Measurements from ENCODE around the gene ITPKC. TPM values are rescaled to one million over a fixed set of nuclear protein-coding genes. Genes with fewer than 3 reads are reported as not detected.

ITPKC gene
- polyA plus RNA-seq, 3 donors = 2.7 to 5.7 (median 2.9) TPM

GRCh38 chr19:40716031-40716481 is 856 bp upstream of the ITPKC start:
- intact Hi-C loops (cut with micrococcal nuclease) = loop anchor here in 1 of 2 donors (2.0 kb wide), 1 partner anchor 33 kb away; no protein-coding TSS in a partner anchor
- H3K4me3 Mint-ChIP-seq = peak overlapping the region; percentile 82 to 88
- peak overlapping the region; percentile 88 for H3K9ac ChIP-seq (ENCODE audit: insufficient read depth, low read length, poor library complexity, severe bottlenecking)

GRCh38 chr19:40717325-40717879 is 490 bp downstream of the ITPKC start:
- Mint-ChIP-seq H3K4me1 (peaks cover 79% of the 10 kb centered on the region), H3K9me3 (peaks cover 0 to 3% (median 0%) of the 10 kb centered on the region in 7 donors), H3K36me3 (peaks cover 16 to 19% of the 10 kb centered on the region in 2 donors), H3K27me3 (ENCODE audit: low read depth in 3 of 3) (peaks cover 0 to 6% (median 4%) of the 10 kb centered on the region in 3 donors), H3K4me3 (peak overlapping the region; percentile 84 to 94), H3K27ac (peak overlapping the region; percentile 83 to 94 (median 87))
- Histone ChIP-seq H3K4me1 (ENCODE audit: control insufficient read depth in 1 of 2, insufficient read depth in 2 of 2, low read length in 2 of 2) (peaks cover 60 to 69% of the 10 kb centered on the region in 2 donors), H3K9me3 (replicated peaks in 1 of 2; ENCODE audit: control insufficient read depth in 1 of 2, insufficient read depth in 1 of 2, low read length in 2 of 2) (no peaks in the 10 kb centered on the region), H3K9ac (ENCODE audit: insufficient read depth, low read length, poor library complexity, severe bottlenecking) (peak overlapping the region; percentile 88), H3K27ac (ENCODE audit: low read depth in 1 of 2, low read length in 2 of 2) (peak overlapping the region; percentile 72 to 96), H3K4me3 (replicated peaks in 1 of 3; ENCODE audit: low read depth in 2 of 3, low read length in 3 of 3) (peak overlapping the region; percentile 57 to 91 (median 83)), H3K27me3 (ENCODE audit: control insufficient read depth in 2 of 2, insufficient read depth in 2 of 2, low read length in 2 of 2) (no peaks in the 10 kb centered on the region), H3K79me2 (ENCODE audit: insufficient read depth, low read length) (peaks cover 39% of the 10 kb centered on the region), H3K4me2 (replicated peaks; ENCODE audit: extremely low read depth, low read length, poor library complexity, severe bottlenecking) (peak overlapping the region; percentile 87), H4K20me1 (ENCODE audit: insufficient read depth, low read length) (peaks cover 6% of the 10 kb centered on the region), H2AFZ (ENCODE audit: insufficient read depth, low read depth, low read length, poor library complexity, severe bottlenecking) (peak overlapping the region; percentile 96), H3K36me3 (replicated peaks in 1 of 2; ENCODE audit: control insufficient read depth in 1 of 2, insufficient read depth in 2 of 2, low read length in 2 of 2) (peaks cover 0 to 11% of the 10 kb centered on the region in 2 donors)
- DNase-seq = peak in 2 of 3 donors; percentile 10 to 38
- intact Hi-C loops (cut with micrococcal nuclease) = loop anchor here in 1 of 2 donors (1.0 to 2.0 kb wide), 3 partner anchors 26 to 81 kb away; no protein-coding TSS in a partner anchor
- no peak for TF ChIP-seq CTCF (IDR thresholded peaks at IDR 0.05)
- WGBS (ENCODE audit: insufficient coverage) = 7% methylated on average over 20 of the region's 20 CpGs

More at GRCh38 chr19:40716031-40716481, 856 bp upstream of the ITPKC start:
- H3K27ac ChIP-seq (ENCODE audit: low read depth in 1 of 2, low read length in 2 of 2) = peak overlapping the region; percentile 72 to 96
- Mint-ChIP-seq H3K27ac (peak overlapping the region; percentile 92 to 98 (median 95)), H3K27me3 (ENCODE audit: low read depth in 3 of 3) (peaks cover 0 to 6% (median 5%) of the 10 kb centered on the region in 3 donors), H3K36me3 (peaks cover 18 to 27% of the 10 kb centered on the region in 2 donors), H3K9me3 (peaks cover 0 to 3% (median 0%) of the 10 kb centered on the region in 7 donors), H3K4me1 (peaks cover 69% of the 10 kb centered on the region)
- peak; percentile 48 to 88 (median 56) for DNase-seq
- H4K20me1 ChIP-seq (ENCODE audit: insufficient read depth, low read length) = no peaks in the 10 kb centered on the region
- 0% methylated on average over 5 of the region's 8 CpGs for WGBS (ENCODE audit: insufficient coverage)
- peaks cover 39% of the 10 kb centered on the region for H3K79me2 ChIP-seq (ENCODE audit: insufficient read depth, low read length)
- peak overlapping the region; percentile 87 for H3K4me2 ChIP-seq (replicated peaks; ENCODE audit: extremely low read depth, low read length, poor library complexity, severe bottlenecking)
- H2AFZ ChIP-seq (ENCODE audit: insufficient read depth, low read depth, low read length, poor library complexity, severe bottlenecking) = peak overlapping the region; percentile 96
- H3K27me3 ChIP-seq (ENCODE audit: control insufficient read depth in 2 of 2, insufficient read depth in 2 of 2, low read length in 2 of 2) = no peaks in the 10 kb centered on the region
- peak overlapping the region; percentile 57 to 91 (median 83) for H3K4me3 ChIP-seq (replicated peaks in 1 of 3; ENCODE audit: low read depth in 2 of 3, low read length in 3 of 3)
- TF ChIP-seq CTCF (IDR thresholded peaks at IDR 0.05) = no peak
- no peaks in the 10 kb centered on the region for H3K9me3 ChIP-seq (replicated peaks in 1 of 2; ENCODE audit: control insufficient read depth in 1 of 2, insufficient read depth in 1 of 2, low read length in 2 of 2)
- peaks cover 59 to 67% of the 10 kb centered on the region in 2 donors for H3K4me1 ChIP-seq (ENCODE audit: control insufficient read depth in 1 of 2, insufficient read depth in 2 of 2, low read length in 2 of 2)
- H3K36me3 ChIP-seq (replicated peaks in 1 of 2; ENCODE audit: control insufficient read depth in 1 of 2, insufficient read depth in 2 of 2, low read length in 2 of 2) = peaks cover 0 to 14% of the 10 kb centered on the region in 2 donors
